H9 (cell line): ENCODE measurements around the gene A1BG. TPM values are rescaled to one million over a fixed set of nuclear protein-coding genes. Genes with fewer than 3 reads are reported as not detected.

ENCODE experiments used
- DNase-seq: peaks from one replicate; pipeline ENCODE4 v3.0.0-alpha.2; 2017
- H2AFZ ChIP-seq: one replicate; pipeline ENCODE4 v1.6.1; 2013; ENCODE audit warnings: mild to moderate bottlenecking, low read length, control low read depth, moderate library complexity
- H2AK5ac ChIP-seq: 2 replicates; pipeline ENCODE4 v1.6.1; 2013; ENCODE audit warnings: low read length, control low read depth, mixed read lengths; ENCODE audit not compliant: insufficient read length
- H2BK120ac ChIP-seq: one replicate; pipeline ENCODE4 v1.6.1; 2013; ENCODE audit warnings: low read depth, mild to moderate bottlenecking, low read length, control low read depth, inconsistent platforms; ENCODE audit not compliant: poor library complexity, severe bottlenecking
- H2BK12ac ChIP-seq: 2 replicates; pipeline ENCODE4 v1.6.1; 2013; ENCODE audit warnings: low read length, control low read depth, mixed read lengths, low read depth; ENCODE audit not compliant: insufficient read length
- H2BK15ac ChIP-seq: 2 replicates; pipeline ENCODE4 v1.6.1; 2013; ENCODE audit warnings: low read depth, low read length, control low read depth
- H2BK20ac ChIP-seq: one replicate; pipeline ENCODE4 v1.6.1; 2013; ENCODE audit warnings: low read depth, mild to moderate bottlenecking, low read length, control low read depth, inconsistent platforms; ENCODE audit not compliant: poor library complexity, severe bottlenecking
- H2BK5ac ChIP-seq: 2 replicates; pipeline ENCODE4 v1.6.1; 2013; ENCODE audit warnings: low read length, control low read depth, mixed read lengths; ENCODE audit not compliant: insufficient read length
- H3K14ac ChIP-seq: 2 replicates; pipeline ENCODE4 v1.6.1; 2013; ENCODE audit warnings: low read length, control low read depth; ENCODE audit not compliant: insufficient read depth
- H3K18ac ChIP-seq: 2 replicates; pipeline ENCODE4 v1.6.1; 2013; ENCODE audit warnings: low read depth, mild to moderate bottlenecking, mixed read lengths, low read length, control low read depth; ENCODE audit not compliant: insufficient read length
- H3K23ac ChIP-seq: 2 replicates; pipeline ENCODE4 v1.6.1; 2013; ENCODE audit warnings: low read length, control low read depth, mixed read lengths, low read depth; ENCODE audit not compliant: insufficient read length
- H3K23me2 ChIP-seq: 2 replicates; pipeline ENCODE4 v1.6.1; 2013; ENCODE audit warnings: low read depth, mild to moderate bottlenecking, mixed read lengths, low read length, control low read depth; ENCODE audit not compliant: insufficient read length, poor library complexity, severe bottlenecking
- H3K27ac ChIP-seq: 2 replicates; pipeline ENCODE4 v1.5.1; 2013; ENCODE audit warnings: low read length, control low read depth, mixed read lengths, low read depth; ENCODE audit not compliant: insufficient read length
- H3K27me3 ChIP-seq: 2 replicates; pipeline ENCODE4 v1.6.1; 2013; ENCODE audit warnings: low read length, control low read depth, inconsistent platforms; ENCODE audit not compliant: insufficient read depth
- H3K4ac ChIP-seq: 2 replicates; pipeline ENCODE4 v1.6.1; 2013; ENCODE audit warnings: low read depth, mild to moderate bottlenecking, control low read depth, inconsistent platforms, low read length, moderate library complexity
- H3K4me1 ChIP-seq: 2 replicates; pipeline ENCODE4 v1.6.1; 2013; ENCODE audit warnings: low read length, control low read depth, inconsistent platforms; ENCODE audit not compliant: insufficient read depth
- H3K4me2 ChIP-seq: 2 replicates; pipeline ENCODE4 v1.6.1; 2013; ENCODE audit warnings: low read length, control low read depth, mixed read lengths; ENCODE audit not compliant: insufficient read length, insufficient read depth
- H3K56ac ChIP-seq: 2 replicates; pipeline ENCODE4 v1.6.1; 2013; ENCODE audit warnings: low read depth, mild to moderate bottlenecking, mixed read lengths, low read length, control low read depth; ENCODE audit not compliant: insufficient read length
- H3K79me1 ChIP-seq: 2 replicates; pipeline ENCODE4 v1.6.1; 2013; ENCODE audit warnings: low read depth, mild to moderate bottlenecking, moderate library complexity, low read length, control low read depth, inconsistent platforms; ENCODE audit not compliant: insufficient read depth, poor library complexity, severe bottlenecking
- H3K79me2 ChIP-seq: 2 replicates; pipeline ENCODE4 v1.6.1; 2013; ENCODE audit warnings: low read length, control low read depth, inconsistent platforms; ENCODE audit not compliant: insufficient read depth
- H3K9ac ChIP-seq: 2 replicates; pipeline ENCODE4 v1.6.1; 2013; ENCODE audit warnings: low read length, control low read depth, mixed read lengths; ENCODE audit not compliant: insufficient read length; ENCODE audit errors: extremely low read depth
- H3K9me3 ChIP-seq: one replicate; pipeline ENCODE4 v1.6.1; 2013; ENCODE audit warnings: low read depth, low read length, inconsistent platforms; ENCODE audit not compliant: control insufficient read depth
- H3T11ph ChIP-seq: one replicate; pipeline ENCODE4 v1.6.1; 2013; ENCODE audit warnings: mild to moderate bottlenecking, low read length, control low read depth, inconsistent platforms
- H4K20me1 ChIP-seq: one replicate; pipeline ENCODE4 v1.6.1; 2013; ENCODE audit not compliant: control insufficient read depth, insufficient read length, insufficient read depth
- H4K5ac ChIP-seq: 2 replicates; pipeline ENCODE4 v1.6.1; 2013; ENCODE audit warnings: low read depth, mild to moderate bottlenecking, mixed read lengths, low read length, control low read depth; ENCODE audit not compliant: insufficient read length
- H4K8ac ChIP-seq: replicated peaks from 2 replicates; pipeline ENCODE4 v1.6.1; 2013; ENCODE audit warnings: low read length, control low read depth, mixed read lengths, low read depth; ENCODE audit not compliant: insufficient read length
- H4K91ac ChIP-seq: 2 replicates; pipeline ENCODE4 v1.6.1; 2013; ENCODE audit warnings: low read depth, mild to moderate bottlenecking, moderate library complexity, mixed read lengths, low read length, control low read depth; ENCODE audit not compliant: insufficient read length
- H3K27ac Mint-ChIP-seq, 3 experiments: 2 replicates in 2 of 3; 3 replicates in 1 of 3; pipeline ENCODE4 v1.8.0; 2020 to 2021; ENCODE audit warnings: mixed read lengths in 3 of 3, mild to moderate bottlenecking in 1 of 3, moderate library complexity in 1 of 3
- H3K27me3 Mint-ChIP-seq: 2 replicates; pipeline ENCODE4 v1.8.0; 2021; ENCODE audit warnings: low read depth, mild to moderate bottlenecking, moderate library complexity, mixed read lengths
- H3K36me3 Mint-ChIP-seq, 3 experiments: 2 replicates in 2 of 3; 3 replicates in 1 of 3; pipeline ENCODE4 v1.8.0; 2020 to 2021; ENCODE audit warnings: low read depth in 3 of 3, mixed read lengths in 3 of 3; ENCODE audit not compliant: insufficient read depth in 1 of 3
- H3K4me1 Mint-ChIP-seq, 2 experiments: 2 replicates each; pipeline ENCODE4 v1.8.0; 2020; ENCODE audit warnings: mixed read lengths in 2 of 2
- H3K4me3 Mint-ChIP-seq, 2 experiments: 2 replicates in 1 of 2; 3 replicates in 1 of 2; pipeline ENCODE4 v1.8.0; 2020 to 2021; ENCODE audit warnings: mild to moderate bottlenecking in 2 of 2, mixed read lengths in 2 of 2, moderate library complexity in 1 of 2
- H3K9me3 Mint-ChIP-seq, 2 experiments: 2 replicates in 1 of 2; 3 replicates in 1 of 2; pipeline ENCODE4 v1.8.0; 2020; ENCODE audit warnings: mild to moderate bottlenecking in 2 of 2, mixed read lengths in 2 of 2, moderate library complexity in 1 of 2
- CTCF ChIP-seq: fragments of 200-600 bp; sonication (generic); conservative IDR thresholded peaks from 3 replicates; pipeline ENCODE4 v1.8.0; 2021; ENCODE audit warnings: antibody characterized with exemption, mild to moderate bottlenecking
- WGBS: extraction: QIAGEN DNeasy Blood & Tissue Kit; methylation state at CpG from one replicate; pipeline ENCODE4 v1.1.7; 2013; ENCODE audit warnings: missing lambda C conversion rate, low lambda C conversion rate, mixed read lengths; ENCODE audit not compliant: insufficient read length; ENCODE audit errors: extremely low coverage; 5-methylcytosine and 5-hydroxymethylcytosine counted together
- total RNA-seq: library from RNA; stranded (reverse); gene quantifications from 2 replicates; pipeline ENCODE4 v1.2.1, GENCODE V29; 2021

A1BG gene
- total RNA-seq, 1 experiment from 2014 or later: 17.4 TPM

- Histone ChIP-seq H3K4me2 (no peak overlapping the region), H4K91ac (no peak overlapping the region), H3K23me2 (peaks cover 13% of the 10 kb centered on the region), H3K4ac (no peak overlapping the region), H4K20me1 (peaks cover 5% of the 10 kb centered on the region), H2AK5ac (no peak overlapping the region), H3K56ac (no peak overlapping the region), H2BK20ac (no peak overlapping the region), H2AFZ (no peak overlapping the region), H3K4me1 (no peaks in the 10 kb centered on the region; the same call in 1 of the 2 replicates), H2BK15ac (no peak overlapping the region), H4K8ac (no peak overlapping the region), H3T11ph (no peak overlapping the region), H3K14ac (no peak overlapping the region), H4K5ac (no peak overlapping the region), H3K18ac (no peak overlapping the region), H3K23ac (no peak overlapping the region), H3K79me2 (no peaks in the 10 kb centered on the region), H3K9me3 (no peaks in the 10 kb centered on the region), H3K9ac (no peak overlapping the region), H3K27ac (no peak overlapping the region), H3K79me1 (no peaks in the 10 kb centered on the region), H3K27me3 (no peaks in the 10 kb centered on the region; the same call in 1 of the 2 replicates), H2BK12ac (no peak overlapping the region), H2BK120ac (no peak overlapping the region), H2BK5ac (no peak overlapping the region)
- peaks cover 10 to 16% of the 10 kb centered on the region in 2 experiments for H3K4me1 Mint-ChIP-seq
- no peak overlapping the region for H3K27ac Mint-ChIP-seq
- WGBS: no CpG with 5 or more reads among the region's 6 CpGs
- no peaks in the 10 kb centered on the region for H3K9me3 Mint-ChIP-seq
- TF ChIP-seq CTCF: no peak
- H3K27me3 Mint-ChIP-seq: peaks cover 14% of the 10 kb centered on the region
- no peak for DNase-seq
- H3K36me3 Mint-ChIP-seq: peaks cover 12 to 16% (median 14%) of the 10 kb centered on the region in 3 experiments; a peak in 6 of 7 replicates
- no peak overlapping the region for H3K4me3 Mint-ChIP-seq
These were observed 45.3 kb upstream of the A1BG start for GRCh38 chr19:58398545-58398944.
